B cell (primary cell): ENCODE data around the gene RAP1A. TPM values are rescaled to one million over a fixed set of nuclear protein-coding genes. Genes with fewer than 3 reads are reported as not detected.

Source experiments
- ATAC-seq: fragments of 200-7000 bp; cut with Tn5 transposase; one replicate; pipeline ENCODE4 v1.10.0; 2021; ENCODE audit warnings: low read depth, mild to moderate bottlenecking, moderate number of reproducible peaks, moderate library complexity
- CTCF ChIA-PET: fragments of 350-600 bp; sonication (Branson Sonifier 250); formaldehyde crosslinking; loops from one replicate; lab custom pipeline; 2021; ENCODE audit warnings: antibody characterized with exemption, inconsistent platforms; lab: Charles Lee
- POLR2A ChIA-PET: fragments of 350-600 bp; sonication (Branson Sonifier 250); formaldehyde crosslinking; loops from one replicate; lab custom pipeline; 2021; ENCODE audit warnings: antibody characterized with exemption; lab: Charles Lee
- DNase-seq: peaks from one replicate; pipeline ENCODE4 v3.0.0; 2013
- H2AFZ ChIP-seq: 2 replicates; pipeline ENCODE4 v1.6.1; 2012; ENCODE audit warnings: mild to moderate bottlenecking, low read depth, low read length; ENCODE audit not compliant: insufficient read depth, poor library complexity, severe bottlenecking
- H3K27ac ChIP-seq, 2 donors: 1 replicate in 1 of 2; 2 replicates in 1 of 2; pipeline ENCODE4 v1.5.1; 2012 to 2013; ENCODE audit warnings: low read length in 2 of 2, mild to moderate bottlenecking in 2 of 2, moderate library complexity in 1 of 2
- H3K27me3 ChIP-seq, 4 experiments: fragments of 200-600 bp in 1 of 4; sonication (generic) in 1 of 4; replicated peaks in 1 of 4; 1 replicate in 2 of 4; 2 replicates in 2 of 4; pipeline versions ENCODE4 v1.6.1 to v1.7.0; 2013 to 2016; ENCODE audit warnings: low read length in 3 of 4, mild to moderate bottlenecking in 2 of 4, mixed read lengths in 1 of 4, moderate library complexity in 1 of 4; ENCODE audit not compliant: insufficient read depth in 4 of 4, control insufficient read depth in 3 of 4; ENCODE audit errors: control extremely low read depth in 1 of 4
- H3K36me3 ChIP-seq, 2 experiments: replicated peaks in 1 of 2; 1 replicate in 1 of 2; 2 replicates in 1 of 2; pipeline versions ENCODE4 v1.6.1 to v1.7.1; 2013; ENCODE audit warnings: low read length in 1 of 2; ENCODE audit not compliant: insufficient read depth in 2 of 2, control insufficient read depth in 1 of 2; ENCODE audit errors: control extremely low read depth in 1 of 2, extremely low read depth in 1 of 2
- H3K4me1 ChIP-seq, 2 donors: fragments of 200-600 bp in 1 of 2; sonication (generic) in 1 of 2; 1 replicate in 1 of 2; 2 replicates in 1 of 2; pipeline versions ENCODE4 v1.5.1 to v1.6.1; 2013 to 2017; ENCODE audit warnings: low read length in 2 of 2; ENCODE audit not compliant: control insufficient read depth in 2 of 2, insufficient read depth in 2 of 2
- H3K4me2 ChIP-seq: replicated peaks from 2 replicates; pipeline ENCODE3; 2012; ENCODE audit warnings: mild to moderate bottlenecking, low read depth, low read length; ENCODE audit not compliant: poor library complexity, severe bottlenecking
- H3K4me3 ChIP-seq, 5 experiments: fragments of 200-600 bp in 1 of 5; sonication (generic) in 1 of 5; 1 replicate in 3 of 5; 2 replicates in 2 of 5; pipeline versions ENCODE4 v1.5.1 to v1.7.0; 2011 to 2016; ENCODE audit warnings: low read length in 4 of 5, mild to moderate bottlenecking in 4 of 5, low read depth in 2 of 5, control low read depth in 1 of 5, moderate library complexity in 1 of 5; ENCODE audit not compliant: insufficient read depth in 1 of 5; ENCODE audit errors: control extremely low read depth in 1 of 5, extremely low read depth in 1 of 5
- H3K79me2 ChIP-seq: fragments of 200-600 bp; sonication (generic); one replicate; pipeline ENCODE4 v1.6.0; 2016; ENCODE audit warnings: low read length; ENCODE audit not compliant: control insufficient read depth, insufficient read depth
- H3K9ac ChIP-seq: fragments of 200-600 bp; sonication (generic); 2 replicates; pipeline ENCODE4 v1.6.1; 2017; ENCODE audit warnings: mild to moderate bottlenecking, low read length, moderate library complexity
- H3K9me3 ChIP-seq, 3 donors: one replicate each; pipeline versions ENCODE4 v1.6.1 to v1.7.1; 2013; ENCODE audit warnings: low read length in 2 of 3; ENCODE audit not compliant: control insufficient read depth in 2 of 3, insufficient read depth in 1 of 3; ENCODE audit errors: control extremely low read depth in 1 of 3
- H4K20me1 ChIP-seq: 2 replicates; pipeline ENCODE4 v1.6.0; 2012; ENCODE audit warnings: mild to moderate bottlenecking, low read length; ENCODE audit not compliant: insufficient read depth, control insufficient read depth, poor library complexity, severe bottlenecking
- H3K27ac Mint-ChIP-seq: one replicate; pipeline ENCODE4 v1.8.0; 2021; ENCODE audit warnings: mixed read lengths
- H3K27me3 Mint-ChIP-seq: one replicate; pipeline ENCODE4 v1.8.0; 2021; ENCODE audit warnings: mixed read lengths
- H3K4me1 Mint-ChIP-seq: one replicate; pipeline ENCODE4 v1.8.0; 2021; ENCODE audit warnings: mixed read lengths
- H3K4me3 Mint-ChIP-seq: one replicate; pipeline ENCODE4 v1.8.0; 2021; ENCODE audit warnings: mixed read lengths
- H3K9me3 Mint-ChIP-seq: one replicate; pipeline ENCODE4 v1.8.0; 2022; ENCODE audit warnings: mixed read lengths; ENCODE audit not compliant: insufficient read depth
- CTCF ChIP-seq: fragments of 200-600 bp; IDR thresholded peaks from one replicate; pipeline ENCODE4 v1.8.0; 2022; ENCODE audit warnings: antibody characterized with exemption, mild to moderate bottlenecking
- EZH2 ChIP-seq: IDR thresholded peaks from 2 replicates; pipeline ENCODE4 v1.6.1; 2012; ENCODE audit warnings: borderline replicate concordance, low read depth, mild to moderate bottlenecking, moderate library complexity, low read length; ENCODE audit not compliant: insufficient read depth, poor library complexity, severe bottlenecking
- WGBS: methylation state at CpG from one replicate; pipeline ENCODE4 v1.1.5; 2013; ENCODE audit warnings: missing lambda C conversion rate; ENCODE audit not compliant: insufficient coverage; 5-methylcytosine and 5-hydroxymethylcytosine counted together
- intact Hi-C: fragments of 100-400 bp; cut with micrococcal nuclease; formaldehyde crosslinking; loops from one replicate; pipeline ENCODE4 v1.10.0; 2022
- polyA plus RNA-seq: library from polyadenylated mRNA; depleted of rRNA; stranded (reverse); fragments of >200 nt; gene quantifications from 2 replicates; pipeline ENCODE4 v1.2.3, GENCODE V29; 2012
- total RNA-seq, 2 donors: library from RNA; stranded (reverse); fragments of 120-200 nt in 1 of 2; gene quantifications; 1 replicate in 1 of 2; 2 replicates in 1 of 2; pipeline versions ENCODE4 v1.2.3 to v1.2.4, GENCODE V29; 2013 to 2022

Gene RAP1A
- total and polyA plus RNA-seq, 2 donors (not counting 1 experiment from before 2014, with no cell fraction given), result 32.6 to 75.3 TPM

- no peaks in the 10 kb centered on the region for H3K9me3 ChIP-seq
- H3K79me2 ChIP-seq, result no peaks in the 10 kb centered on the region
- DNase-seq (no peak), ATAC-seq (no peak)
- H3K27ac ChIP-seq, result no peak overlapping the region
- ChIA-PET POLR2A (no interaction called here), CTCF (interaction anchor here (1.6 kb wide), 1 partner anchor 15 kb away, joined by 16 read pairs; no protein-coding TSS in a partner anchor)
- H3K4me3 ChIP-seq, result no peak overlapping the region
- peaks cover 2% of the 10 kb centered on the region for H3K4me1 Mint-ChIP-seq
- no peak overlapping the region for H3K9ac ChIP-seq
- WGBS, result 90% methylated on average over 2 of the region's 4 CpGs
- H3K4me1 ChIP-seq, result peaks cover 0 to 5% of the 10 kb centered on the region in 2 donors
- no peak overlapping the region for H2AFZ ChIP-seq
- no peaks in the 10 kb centered on the region for H3K27me3 Mint-ChIP-seq
- no peak overlapping the region for H3K4me3 Mint-ChIP-seq
- no peak overlapping the region for H3K27ac Mint-ChIP-seq
- no peaks in the 10 kb centered on the region for H3K27me3 ChIP-seq
- H3K9me3 Mint-ChIP-seq, result no peaks in the 10 kb centered on the region
- H3K36me3 ChIP-seq, result no peaks in the 10 kb centered on the region
- H3K4me2 ChIP-seq, result no peak overlapping the region
- H4K20me1 ChIP-seq, result no peaks in the 10 kb centered on the region
- TF ChIP-seq CTCF (no peak), EZH2 (no peak)
- intact Hi-C loops, result no loop called here
These were observed 111.1 kb downstream of the RAP1A start for GRCh38 chr1:111730706-111731105.

GRCh38 chr1:111731956-111732355 lies 112.4 kb downstream of the RAP1A start:
- POLR2A ChIA-PET, result no interaction called here
- DNase-seq, result no peak

More at GRCh38 chr1:111731956-111732355, 112.4 kb downstream of the RAP1A start:
- no peak overlapping the region for H2AFZ ChIP-seq
- no peak overlapping the region for H3K27ac ChIP-seq
- no peak overlapping the region for H3K9ac ChIP-seq
- no peaks in the 10 kb centered on the region for H3K9me3 ChIP-seq
- CTCF ChIA-PET, result interaction anchor here (1.6 kb wide), 1 partner anchor 16 kb away, joined by 16 read pairs; no protein-coding TSS in a partner anchor
- H3K4me1 ChIP-seq, result peaks cover 0 to 5% of the 10 kb centered on the region in 2 donors
- WGBS, result 100% methylated on average over 2 of the region's 6 CpGs
- H3K4me3 Mint-ChIP-seq, result no peak overlapping the region
- H3K4me1 Mint-ChIP-seq, result peaks cover 2% of the 10 kb centered on the region
- H3K4me2 ChIP-seq, result no peak overlapping the region
- no peaks in the 10 kb centered on the region for H4K20me1 ChIP-seq
- H3K27ac Mint-ChIP-seq, result no peak overlapping the region
- H3K36me3 ChIP-seq, result no peaks in the 10 kb centered on the region
- ATAC-seq, result no peak
- H3K79me2 ChIP-seq, result no peaks in the 10 kb centered on the region
- TF ChIP-seq EZH2 (no peak), CTCF (no peak)
- H3K9me3 Mint-ChIP-seq, result no peaks in the 10 kb centered on the region
- H3K27me3 ChIP-seq, result peaks cover 0 to 8% (median 1%) of the 10 kb centered on the region in 4 experiments
- H3K4me3 ChIP-seq, result no peak overlapping the region
- intact Hi-C loops, result no loop called here
- no peaks in the 10 kb centered on the region for H3K27me3 Mint-ChIP-seq
